Stimulated activated CD8-positive, alpha-beta memory T cell treated with anti-CD3 and anti-CD28 coated beads, Interleukin-2, amount 100 ng/mL, for 1 hour (primary cell): Measurements from ENCODE around the gene PTGES3L.
"Not testable (repeated sequence)": the region's sequence is repeated elsewhere in the genome, so short reads cannot be mapped to it uniquely, and the experiment has no call there.

Experiments used
- DNase-seq, 2 donors: peaks; one replicate each; pipeline ENCODE4 v3.0.0-alpha.2; 2020; ENCODE audit warnings: low read depth in 2 of 2

The PTGES3L gene

GRCh38 chr17:43014020-43014648, 34.3 kb upstream of the PTGES3L start:
- no peak for DNase-seq

- DNase-seq: no peak
Measured at GRCh38 chr17:43013296-43013695, 33.4 kb upstream of the PTGES3L start.

- DNase-seq: no peak
Measured at GRCh38 chr17:43011728-43012472, 32.0 kb upstream of the PTGES3L start.

- DNase-seq: no peak
Measured at GRCh38 chr17:43010667-43011308, 30.9 kb upstream of the PTGES3L start.

- peak; percentile 62 to 77 for DNase-seq
Measured at GRCh38 chr17:43006639-43007551, 27.0 kb upstream of the PTGES3L start, which contains the start of gene IFI35. TSS of gene IFI35 (plus strand) at chr17:43006784. CDS start at chr17:43006948, 164 bp downstream.

- DNase-seq: no peak
Measured at GRCh38 chr17:43003542-43004172, 23.8 kb upstream of the PTGES3L start.

GRCh38 chr17:43000894-43001293, 21.0 kb upstream of the PTGES3L start:
- not testable (repeated sequence) for DNase-seq

- no peak for DNase-seq
Measured at GRCh38 chr17:42999003-42999525, 19.2 kb upstream of the PTGES3L start.

- peak; percentile 93 to 94 for DNase-seq
Measured at GRCh38 chr17:42997984-42998938, 18.4 kb upstream of the PTGES3L start, which contains the start of gene RPL27. TSS of gene RPL27 (plus strand) at chr17:42998419. CDS start at chr17:42998751, 332 bp downstream.

GRCh38 chr17:42997390-42997983, 17.6 kb upstream of the PTGES3L start:
- no peak for DNase-seq

GRCh38 chr17:42993913-42994312, 14.0 kb upstream of the PTGES3L start:
- not testable (repeated sequence) for DNase-seq

- DNase-seq: no peak
Measured at GRCh38 chr17:42992872-42993271, 13.0 kb upstream of the PTGES3L start.

GRCh38 chr17:42991471-42991870, 11.6 kb upstream of the PTGES3L start:
- DNase-seq: no peak

GRCh38 chr17:42989726-42990652, 10.1 kb upstream of the PTGES3L start:
- DNase-seq: no peak

- no peak for DNase-seq
Measured at GRCh38 chr17:42989141-42989540, 9.3 kb upstream of the PTGES3L start.

- no peak for DNase-seq
Measured at GRCh38 chr17:42985225-42985624, 5.3 kb upstream of the PTGES3L start.

GRCh38 chr17:42982266-42982665, 2.4 kb upstream of the PTGES3L start:
- no peak for DNase-seq

GRCh38 chr17:42980766-42981397, 1.0 kb upstream of the PTGES3L start:
- peak in 1 of 2 donors; percentile 14 for DNase-seq
